ENCODE data around the gene TMEM74B.

The TMEM74B gene

DNA sequence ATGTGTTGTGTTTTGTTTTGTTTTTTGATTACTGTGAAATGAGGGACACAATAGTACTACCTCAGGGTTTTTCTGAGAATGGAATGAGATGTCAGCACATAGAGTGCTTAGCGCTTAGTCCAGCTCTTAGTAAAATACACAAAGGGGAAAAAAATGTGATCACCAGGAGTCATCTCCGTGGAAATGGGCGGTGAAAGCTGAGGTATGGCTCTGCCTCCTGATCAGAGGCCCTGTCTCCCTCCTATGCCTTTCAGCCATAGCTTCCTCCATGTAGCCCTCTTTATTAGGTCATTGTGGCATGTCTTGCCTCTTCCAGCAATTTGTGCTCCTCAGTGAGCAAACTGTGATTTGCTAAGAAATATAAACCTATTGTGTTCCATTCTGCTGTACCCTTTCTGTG, 53.4 kb downstream of the TMEM74B start:
- no peak for DNase-seq

DNA sequence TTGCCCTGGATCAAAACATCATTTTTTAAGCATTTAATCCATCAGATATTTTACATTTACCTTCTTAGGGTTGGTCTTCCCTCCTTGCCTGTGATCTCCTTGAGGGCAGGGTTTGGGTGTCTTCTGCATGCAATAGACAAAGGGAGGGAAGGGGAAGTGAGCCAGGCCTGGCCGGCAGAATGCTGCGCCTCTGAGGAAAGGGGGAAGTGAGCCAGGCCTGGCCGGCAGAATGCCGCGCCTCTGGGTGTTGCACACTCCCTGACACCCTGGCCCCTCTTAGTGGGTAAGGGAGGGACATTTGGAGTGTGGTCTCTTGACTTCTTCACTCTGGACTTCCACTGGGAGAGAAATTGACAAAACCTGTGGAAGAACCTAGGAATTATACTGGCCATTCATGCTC, 53.9 kb downstream of the TMEM74B start:
- DNase-seq, result no peak

All from AML-193 (cell line).